ENCODE measurements around the gene ORM1. TPM values are rescaled to one million over a fixed set of nuclear protein-coding genes. Genes with fewer than 3 reads are reported as not detected.
A peak's percentile ranks its signal among the peaks of the same experiment; 100 is the strongest.

The ORM1 gene
- total RNA-seq, 1 donor from 2014 or later: not detected

DNA sequence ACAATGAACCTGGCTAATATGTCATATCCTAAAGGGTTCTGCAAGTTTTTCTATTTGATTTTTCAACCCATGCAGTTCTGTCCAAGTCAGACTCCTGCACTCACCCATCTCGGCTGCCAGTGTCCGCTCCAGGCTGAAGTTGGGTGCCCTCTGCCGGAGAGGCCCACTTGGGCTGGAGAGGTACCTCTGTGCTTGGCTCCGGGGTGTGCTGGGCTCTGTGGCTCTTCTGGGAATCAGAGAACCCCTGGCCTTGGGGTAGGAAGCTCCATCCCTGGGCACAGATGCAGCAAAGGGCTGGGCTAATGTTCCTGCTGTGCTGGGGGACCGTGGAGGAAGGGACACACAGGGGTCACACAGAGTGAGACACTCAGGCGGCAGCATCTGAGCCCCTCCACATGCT, 32.9 kb downstream of the ORM1 start:
- no peaks in the 10 kb centered on the region for H3K27me3 Mint-ChIP-seq (ENCODE audit: low read depth)
- H3K36me3 Mint-ChIP-seq (ENCODE audit: low read depth): peaks cover 3% of the 10 kb centered on the region
- no peaks in the 10 kb centered on the region for H3K9me3 Mint-ChIP-seq
- H3K27ac Mint-ChIP-seq (ENCODE audit: unreplicated experiment): no peak overlapping the region
- no peak overlapping the region for H3K4me3 Mint-ChIP-seq
- TF ChIP-seq, protein P1, sequence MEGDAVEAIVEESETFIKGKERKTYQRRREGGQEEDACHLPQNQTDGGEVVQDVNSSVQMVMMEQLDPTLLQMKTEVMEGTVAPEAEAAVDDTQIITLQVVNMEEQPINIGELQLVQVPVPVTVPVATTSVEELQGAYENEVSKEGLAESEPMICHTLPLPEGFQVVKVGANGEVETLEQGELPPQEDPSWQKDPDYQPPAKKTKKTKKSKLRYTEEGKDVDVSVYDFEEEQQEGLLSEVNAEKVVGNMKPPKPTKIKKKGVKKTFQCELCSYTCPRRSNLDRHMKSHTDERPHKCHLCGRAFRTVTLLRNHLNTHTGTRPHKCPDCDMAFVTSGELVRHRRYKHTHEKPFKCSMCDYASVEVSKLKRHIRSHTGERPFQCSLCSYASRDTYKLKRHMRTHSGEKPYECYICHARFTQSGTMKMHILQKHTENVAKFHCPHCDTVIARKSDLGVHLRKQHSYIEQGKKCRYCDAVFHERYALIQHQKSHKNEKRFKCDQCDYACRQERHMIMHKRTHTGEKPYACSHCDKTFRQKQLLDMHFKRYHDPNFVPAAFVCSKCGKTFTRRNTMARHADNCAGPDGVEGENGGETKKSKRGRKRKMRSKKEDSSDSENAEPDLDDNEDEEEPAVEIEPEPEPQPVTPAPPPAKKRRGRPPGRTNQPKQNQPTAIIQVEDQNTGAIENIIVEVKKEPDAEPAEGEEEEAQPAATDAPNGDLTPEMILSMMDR (conservative IDR thresholded peaks at IDR 0.05): no peak
- DNase-seq (ENCODE audit: low read depth, low spot score): no peak
- H3K4me1 Mint-ChIP-seq: no peaks in the 10 kb centered on the region

DNA sequence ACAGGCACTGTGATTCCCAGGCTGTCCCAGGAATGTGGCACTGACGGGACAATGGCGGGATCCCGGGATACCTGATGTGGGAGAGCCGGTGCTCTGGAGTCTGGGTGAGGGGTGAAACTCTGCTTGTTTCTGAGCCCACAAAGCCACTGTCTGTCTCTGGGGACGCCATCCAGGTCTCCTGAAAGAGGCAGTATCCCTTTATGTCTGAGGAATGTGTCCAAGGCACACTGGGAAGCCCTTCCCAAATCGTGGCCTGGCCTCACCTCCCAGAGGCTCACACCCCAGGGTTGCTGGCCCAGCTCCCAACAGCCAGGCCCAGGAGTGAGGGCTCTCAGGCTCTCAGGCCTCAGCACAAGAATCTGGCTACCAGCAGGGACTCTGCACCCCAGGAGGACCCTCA, 33.9 kb downstream of the ORM1 start:
- Mint-ChIP-seq H3K4me1 (no peaks in the 10 kb centered on the region), H3K27ac (ENCODE audit: unreplicated experiment) (peak overlapping the region; percentile 19), H3K4me3 (no peak overlapping the region), H3K27me3 (ENCODE audit: low read depth) (no peaks in the 10 kb centered on the region), H3K36me3 (ENCODE audit: low read depth) (peaks cover 8% of the 10 kb centered on the region), H3K9me3 (no peaks in the 10 kb centered on the region)
- DNase-seq (ENCODE audit: low read depth, low spot score): no peak
- TF ChIP-seq, protein P1 (conservative IDR thresholded peaks at IDR 0.05): no peak

DNA sequence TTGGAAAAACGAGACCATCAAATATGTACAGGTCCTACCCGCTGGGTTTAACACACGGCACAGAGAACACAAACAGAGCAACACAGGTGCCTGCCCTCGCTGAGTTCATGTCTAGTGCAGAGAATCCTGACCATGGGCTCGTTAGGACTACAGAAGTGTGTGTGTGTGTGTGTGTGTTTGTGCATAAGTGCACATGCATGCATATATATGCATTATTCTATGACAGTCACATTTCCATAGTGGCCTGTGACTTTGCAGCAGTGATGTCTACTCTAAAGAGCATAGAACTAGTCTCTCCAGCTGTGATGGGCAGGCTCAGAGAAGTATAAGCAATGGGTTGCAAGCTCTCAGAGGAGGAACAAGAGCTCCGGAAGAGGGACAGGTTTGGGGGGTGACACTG, 34.5 kb downstream of the ORM1 start:
- no peaks in the 10 kb centered on the region for H3K27me3 Mint-ChIP-seq (ENCODE audit: low read depth)
- H3K36me3 Mint-ChIP-seq (ENCODE audit: low read depth): peaks cover 8% of the 10 kb centered on the region
- no peaks in the 10 kb centered on the region for H3K4me1 Mint-ChIP-seq
- no peak overlapping the region for H3K27ac Mint-ChIP-seq (ENCODE audit: unreplicated experiment)
- no peak for DNase-seq (ENCODE audit: low read depth, low spot score)
- H3K4me3 Mint-ChIP-seq: no peak overlapping the region
- H3K9me3 Mint-ChIP-seq: no peaks in the 10 kb centered on the region
- TF ChIP-seq, protein P1 (conservative IDR thresholded peaks at IDR 0.05): no peak

DNA sequence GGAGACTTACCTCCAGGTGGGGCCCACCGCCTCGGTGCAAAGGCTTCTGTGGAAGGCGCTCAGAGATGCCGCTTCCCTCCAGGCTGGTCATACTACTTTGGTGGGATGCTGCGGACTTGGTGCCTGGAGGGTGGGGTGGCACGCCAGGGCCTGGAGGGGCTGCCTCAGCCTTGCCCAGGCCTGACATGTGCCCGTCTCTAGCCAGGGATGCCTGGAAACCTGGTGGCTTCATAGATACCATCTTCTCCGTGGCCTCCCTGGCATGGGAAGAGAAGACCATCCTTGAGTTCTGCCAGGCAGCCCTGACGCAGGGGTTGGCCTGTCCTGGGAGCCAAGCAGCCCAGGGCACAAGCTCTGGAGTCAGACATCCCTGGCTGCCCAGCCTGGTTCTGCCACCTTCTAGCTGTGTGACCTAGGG, 35.0 kb downstream of the ORM1 start:
- H3K4me1 Mint-ChIP-seq: no peaks in the 10 kb centered on the region
- TF ChIP-seq, protein P1 (conservative IDR thresholded peaks at IDR 0.05): no peak
- no peaks in the 10 kb centered on the region for H3K27me3 Mint-ChIP-seq (ENCODE audit: low read depth)
- no peak overlapping the region for H3K27ac Mint-ChIP-seq (ENCODE audit: unreplicated experiment)
- H3K4me3 Mint-ChIP-seq: no peak overlapping the region
- H3K9me3 Mint-ChIP-seq: no peaks in the 10 kb centered on the region
- no peak for DNase-seq (ENCODE audit: low read depth, low spot score)
- H3K36me3 Mint-ChIP-seq (ENCODE audit: low read depth): peaks cover 8% of the 10 kb centered on the region

DNA sequence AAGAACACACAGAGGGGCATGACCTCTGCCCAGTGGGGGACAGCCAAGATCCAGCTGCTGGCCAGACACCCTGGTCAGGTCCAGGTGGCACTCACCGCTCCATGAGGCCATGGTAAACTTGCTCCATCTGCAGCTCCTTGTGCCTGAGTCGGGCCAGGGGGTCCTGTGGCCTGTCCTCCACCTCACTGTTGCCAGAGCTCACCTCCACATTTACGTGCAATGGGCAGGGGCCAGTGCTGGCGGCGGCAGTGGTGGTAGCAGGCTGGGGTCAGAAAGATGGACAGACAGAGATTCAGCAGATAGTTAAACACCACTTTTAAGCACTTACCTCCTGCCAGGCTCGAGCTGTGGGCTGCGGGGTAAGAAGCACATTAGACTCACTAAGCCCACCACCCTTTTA, 36.9 kb downstream of the ORM1 start:
- Mint-ChIP-seq H3K9me3 (no peaks in the 10 kb centered on the region), H3K27ac (ENCODE audit: unreplicated experiment) (no peak overlapping the region), H3K36me3 (ENCODE audit: low read depth) (peaks cover 8% of the 10 kb centered on the region), H3K4me3 (no peak overlapping the region), H3K4me1 (no peaks in the 10 kb centered on the region), H3K27me3 (ENCODE audit: low read depth) (no peaks in the 10 kb centered on the region)
- no peak for DNase-seq (ENCODE audit: low read depth, low spot score)
- TF ChIP-seq, protein P1 (conservative IDR thresholded peaks at IDR 0.05): no peak

DNA sequence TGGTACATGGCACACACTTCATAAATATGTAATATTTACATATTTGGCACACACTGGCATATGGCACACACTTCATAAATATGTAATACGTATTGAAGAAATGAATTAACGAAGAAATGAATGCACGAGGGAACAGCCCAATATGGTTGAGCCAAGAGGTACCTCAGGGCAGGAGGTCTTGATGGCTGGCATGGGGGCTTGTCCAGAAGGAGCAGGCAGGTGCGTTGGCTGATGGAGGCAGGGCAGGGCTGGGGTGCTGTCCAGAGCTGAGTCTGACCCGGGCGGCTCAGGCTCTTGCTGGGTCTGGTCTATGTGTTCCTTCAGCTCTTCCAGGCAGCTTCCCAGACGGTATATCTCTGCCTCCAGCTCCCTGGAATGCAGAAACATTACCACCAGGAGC, 38.6 kb downstream of the ORM1 start:
- Mint-ChIP-seq H3K4me1 (no peaks in the 10 kb centered on the region), H3K9me3 (no peaks in the 10 kb centered on the region), H3K4me3 (no peak overlapping the region), H3K27me3 (ENCODE audit: low read depth) (no peaks in the 10 kb centered on the region), H3K36me3 (ENCODE audit: low read depth) (peaks cover 8% of the 10 kb centered on the region), H3K27ac (ENCODE audit: unreplicated experiment) (no peak overlapping the region)
- TF ChIP-seq, protein P1 (conservative IDR thresholded peaks at IDR 0.05): no peak
- no peak for DNase-seq (ENCODE audit: low read depth, low spot score)
